GM23338 (cell line): ENCODE results near the gene CNNM1. TPM values are rescaled to one million over a fixed set of nuclear protein-coding genes. Genes with fewer than 3 reads are reported as not detected.

Experiments used
- ATAC-seq: fragments of 200-7000 bp; cut with Tn5 transposase; 3 replicates; pipeline ENCODE4 v1.9.1; 2020
- DNase-seq: peaks from one replicate; pipeline ENCODE4 v3.0.0-alpha.2; 2015; ENCODE audit warnings: low spot score
- H2AFZ ChIP-seq: fragments of 200-600 bp; sonication (generic); 2 replicates; pipeline ENCODE4 v1.8.0; 2016; ENCODE audit warnings: antibody characterized with exemption, mild to moderate bottlenecking, moderate library complexity
- H3F3A ChIP-seq: fragments of 200-600 bp; sonication (generic); replicated peaks from 2 replicates; pipeline ENCODE4 v1.8.0; 2017; ENCODE audit warnings: antibody characterized with exemption, mixed run types, low read depth
- H3K27ac ChIP-seq: fragments of 200-600 bp; sonication (generic); 2 replicates; pipeline ENCODE4 v1.6.1; 2016; ENCODE audit warnings: low read depth
- H3K27me3 ChIP-seq: fragments of 200-600 bp; sonication (generic); 2 replicates; pipeline ENCODE4 v1.8.0; 2016; ENCODE audit warnings: mild to moderate bottlenecking, mixed run types, moderate library complexity; ENCODE audit not compliant: insufficient read depth
- H3K36me3 ChIP-seq: fragments of 200-600 bp; sonication (generic); 2 replicates; pipeline ENCODE4 v1.8.0; 2016; ENCODE audit warnings: mild to moderate bottlenecking; ENCODE audit not compliant: insufficient read depth
- H3K4me1 ChIP-seq: fragments of 200-600 bp; sonication (generic); 2 replicates; pipeline ENCODE4 v1.8.0; 2016; ENCODE audit warnings: mild to moderate bottlenecking, moderate library complexity; ENCODE audit not compliant: insufficient read depth
- H3K4me2 ChIP-seq: fragments of 200-600 bp; sonication (generic); 2 replicates; pipeline ENCODE4 v1.7.1; 2017; ENCODE audit warnings: mixed run types
- H3K4me3 ChIP-seq: fragments of 200-600 bp; sonication (generic); 2 replicates; pipeline ENCODE4 v1.6.1; 2016; ENCODE audit warnings: mixed run types
- H3K79me2 ChIP-seq: fragments of 200-600 bp; sonication (generic); replicated peaks from 2 replicates; pipeline ENCODE4 v1.8.0; 2017; ENCODE audit warnings: mild to moderate bottlenecking; ENCODE audit not compliant: insufficient read depth
- H3K9me2 ChIP-seq: fragments of 200-600 bp; sonication (generic); 2 replicates; pipeline ENCODE4 v1.8.0; 2017; ENCODE audit not compliant: insufficient read depth
- H4K20me1 ChIP-seq: fragments of 200-600 bp; sonication (generic); replicated peaks from 2 replicates; pipeline ENCODE4 v1.8.0; 2017; ENCODE audit warnings: mild to moderate bottlenecking; ENCODE audit not compliant: insufficient read depth
- H3K27ac Mint-ChIP-seq: 2 replicates; pipeline ENCODE4 v1.8.0; 2020; ENCODE audit warnings: inconsistent platforms, mild to moderate bottlenecking, moderate library complexity, mixed read lengths
- H3K27me3 Mint-ChIP-seq: 3 replicates; pipeline ENCODE4 v1.8.0; 2022; ENCODE audit warnings: low read depth, mild to moderate bottlenecking, moderate library complexity, mixed read lengths, inconsistent platforms; ENCODE audit not compliant: insufficient read depth, poor library complexity
- H3K36me3 Mint-ChIP-seq: 3 replicates; pipeline ENCODE4 v1.8.0; 2021; ENCODE audit warnings: low read depth, mild to moderate bottlenecking, inconsistent platforms, moderate library complexity, mixed read lengths
- H3K4me1 Mint-ChIP-seq: 3 replicates; pipeline ENCODE4 v1.8.0; 2020; ENCODE audit warnings: mild to moderate bottlenecking, inconsistent platforms, mixed read lengths
- H3K4me3 Mint-ChIP-seq: 3 replicates; pipeline ENCODE4 v1.8.0; 2021; ENCODE audit warnings: moderate library complexity, mild to moderate bottlenecking, inconsistent platforms, mixed read lengths
- H3K9me3 Mint-ChIP-seq: 3 replicates; pipeline ENCODE4 v1.8.0; 2020; ENCODE audit warnings: moderate library complexity, mild to moderate bottlenecking, inconsistent platforms, mixed read lengths
- CREB1 ChIP-seq: fragments of 250-450 bp; sonication (Bioruptor Pico); IDR thresholded peaks from 2 replicates; pipeline ENCODE4 v1.5.0; 2020; ENCODE audit warnings: low read depth, mild to moderate bottlenecking, moderate library complexity
- CTCF ChIP-seq, 2 experiments: fragments of 200-600 bp in 1 of 2; sonication (generic) in 1 of 2; conservative IDR thresholded peaks; 2 replicates each; pipeline versions ENCODE4 v1.5.1 to v1.6.1; 2016 to 2017; ENCODE audit warnings: antibody characterized with exemption in 2 of 2, low read depth in 2 of 2, mild to moderate bottlenecking in 2 of 2, moderate library complexity in 1 of 2
- ETS1 ChIP-seq: IDR thresholded peaks from 2 replicates; pipeline ENCODE4 v1.6.1; 2016; ENCODE audit warnings: antibody characterized with exemption
- EZH2 ChIP-seq: fragments of 200-600 bp; sonication (generic); IDR thresholded peaks from one replicate; pipeline ENCODE4 v1.8.0; 2017; ENCODE audit warnings: antibody characterized with exemption, mild to moderate bottlenecking, low read depth; ENCODE audit not compliant: unreplicated experiment
- EZH2phosphoT487 ChIP-seq: fragments of 200-600 bp; sonication (generic); IDR thresholded peaks from one replicate; pipeline ENCODE4 v1.8.1; 2018; ENCODE audit warnings: antibody characterized with exemption; ENCODE audit not compliant: unreplicated experiment
- JUNB ChIP-seq: IDR thresholded peaks from one replicate; pipeline ENCODE4 v1.6.1; 2016; ENCODE audit warnings: antibody characterized with exemption; ENCODE audit not compliant: unreplicated experiment
- NANOG ChIP-seq: IDR thresholded peaks from 2 replicates; pipeline ENCODE4 v1.6.1; 2016; ENCODE audit warnings: antibody characterized with exemption, borderline replicate concordance
- POLR2AphosphoS5 ChIP-seq: IDR thresholded peaks from 2 replicates; pipeline ENCODE4 v1.6.1; 2016; ENCODE audit warnings: antibody characterized with exemption, low read depth
- REST ChIP-seq: IDR thresholded peaks from one replicate; pipeline ENCODE4 v1.6.1; 2018; ENCODE audit warnings: antibody characterized with exemption; ENCODE audit not compliant: unreplicated experiment
- STAT1 ChIP-seq: IDR thresholded peaks from one replicate; pipeline ENCODE4 v1.6.1; 2016; ENCODE audit warnings: antibody characterized with exemption; ENCODE audit not compliant: unreplicated experiment
- ZNF114 ChIP-seq: fragments of 250-450 bp; sonication (Bioruptor Pico); IDR thresholded peaks from 2 replicates; pipeline ENCODE4 v1.5.0; 2020; ENCODE audit warnings: mild to moderate bottlenecking, moderate library complexity
- ZNF331 ChIP-seq: fragments of 250-450 bp; sonication (Bioruptor Pico); IDR thresholded peaks from 2 replicates; pipeline ENCODE4 v1.5.0; 2020; ENCODE audit warnings: low read depth, mild to moderate bottlenecking, moderate library complexity
- ZNF462 ChIP-seq: fragments of 250-450 bp; sonication (Bioruptor Pico); IDR thresholded peaks from 2 replicates; pipeline ENCODE4 v1.5.0; 2020; ENCODE audit warnings: mild to moderate bottlenecking, moderate library complexity
- polyA plus RNA-seq: library from polyadenylated mRNA; unstranded; fragments of >200 nt; fragmentation: Nextera tagmentation; extraction: Ambion mirVana; gene quantifications from 2 replicates; pipeline ENCODE4 v1.2.1, GENCODE V29; 2016
- total RNA-seq: library from RNA; depleted of rRNA; stranded (reverse); fragments of >200 nt; shearing (Covaris generic); gene quantifications from 2 replicates; pipeline ENCODE4 v1.2.3, GENCODE V29; 2014

The CNNM1 gene
- total and polyA plus RNA-seq, 2 experiments from 2014 or later: 0.52 to 0.90 TPM

GRCh38 chr10:99425204-99425603, 96.0 kb downstream of the CNNM1 start:
- Histone ChIP-seq H3K4me3 (no peak overlapping the region), H3F3A (no peaks in the 10 kb centered on the region), H3K9me2 (no peaks in the 10 kb centered on the region), H3K27me3 (no peaks in the 10 kb centered on the region), H3K27ac (no peak overlapping the region), H4K20me1 (peaks cover 12% of the 10 kb centered on the region), H3K79me2 (peaks cover 65% of the 10 kb centered on the region), H3K4me2 (no peak overlapping the region), H2AFZ (no peak overlapping the region), H3K4me1 (peaks cover 6% of the 10 kb centered on the region; the same call in 1 of the 2 replicates), H3K36me3 (peaks cover 8% of the 10 kb centered on the region; the same call in 1 of the 2 replicates)
- no peak overlapping the region for H3K4me3 Mint-ChIP-seq
- H3K9me3 Mint-ChIP-seq: no peaks in the 10 kb centered on the region
- no peak overlapping the region for H3K27ac Mint-ChIP-seq
- DNase-seq: no peak
- H3K36me3 Mint-ChIP-seq: peaks cover 3% of the 10 kb centered on the region
- H3K4me1 Mint-ChIP-seq: peaks cover 11% of the 10 kb centered on the region; the same call in 2 of the 3 replicates
- no peak for ATAC-seq
- H3K27me3 Mint-ChIP-seq: peaks cover 4% of the 10 kb centered on the region
- TF ChIP-seq JUNB (no peak), REST (no peak), STAT1 (no peak), CTCF (conservative IDR thresholded peaks at IDR 0.05; ENCODE audit: low read depth in 2 of 2) (no peak), POLR2AphosphoS5 (no peak), NANOG (no peak), EZH2 (no peak), CREB1 (CRISPR knock-in tag) (no peak), ZNF114 (CRISPR knock-in tag) (no peak), ZNF331 (CRISPR knock-in tag) (no peak), ETS1 (no peak), EZH2phosphoT487 (no peak), ZNF462 (CRISPR knock-in tag) (no peak)
